HK-2 (cell line): ENCODE data around the gene KDM7A.

Experiments used
- DNase-seq: peaks from one replicate; pipeline ENCODE4 v3.0.0-alpha.2; 2018; ENCODE audit not compliant: unreplicated experiment

KDM7A gene

DNA sequence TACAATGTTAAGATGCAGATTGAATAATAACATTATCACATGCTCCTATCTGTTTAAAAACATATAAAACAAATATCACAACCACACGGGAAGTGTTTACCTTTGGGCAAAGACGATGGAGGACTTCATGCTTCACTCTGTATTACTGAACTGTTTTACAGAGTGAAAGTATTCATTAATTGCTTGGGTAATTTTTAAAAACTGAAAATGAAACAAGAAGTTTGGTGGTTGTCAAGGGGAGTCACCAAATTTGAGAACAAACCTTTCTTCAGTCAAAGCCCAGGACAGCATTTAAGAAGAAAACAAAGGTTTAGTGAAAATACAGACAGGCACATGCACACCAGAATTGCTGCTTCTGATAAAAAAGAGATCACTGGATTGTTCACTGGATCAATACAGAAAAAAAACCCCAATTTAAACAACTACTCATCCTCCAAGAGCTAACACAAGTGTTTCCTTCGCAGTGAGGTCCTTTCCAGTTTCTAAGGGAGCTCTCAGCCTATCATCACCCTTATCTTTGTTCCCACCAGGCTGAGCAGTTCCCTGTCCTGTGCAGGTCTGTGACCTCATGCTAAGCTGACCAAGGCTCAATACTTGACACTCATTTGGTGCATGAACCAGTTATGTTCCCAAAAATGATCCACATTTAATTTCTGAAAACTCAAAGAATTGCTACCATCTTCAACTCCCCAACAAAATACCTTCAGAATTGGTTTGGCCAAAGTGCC is 122.8 kb downstream of the KDM7A start:
- no peak for DNase-seq

DNA sequence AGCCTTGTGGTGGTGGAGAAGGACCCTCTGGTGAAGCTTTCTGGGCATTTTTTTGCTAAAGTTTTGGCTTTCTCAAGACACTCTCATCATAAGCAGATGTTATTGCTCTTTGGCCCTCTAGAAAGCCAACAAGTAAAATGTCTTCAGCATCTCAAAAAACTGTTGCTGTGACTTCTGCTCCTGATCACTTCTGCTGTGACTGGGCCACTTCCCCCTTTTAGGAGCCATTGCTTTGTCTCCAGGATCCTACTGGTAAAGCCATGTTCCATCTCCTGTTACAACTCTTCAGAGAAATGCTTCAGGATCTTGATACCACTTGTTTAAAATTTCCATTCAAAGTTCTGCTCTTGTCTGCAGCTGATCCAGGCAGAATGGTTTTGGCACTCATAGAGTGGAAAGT is 125.0 kb downstream of the KDM7A start:
- no peak for DNase-seq

- DNase-seq = no peak
Measured at GRCh38 chr7:140050100-140050499, 126.7 kb downstream of the KDM7A start.

DNA sequence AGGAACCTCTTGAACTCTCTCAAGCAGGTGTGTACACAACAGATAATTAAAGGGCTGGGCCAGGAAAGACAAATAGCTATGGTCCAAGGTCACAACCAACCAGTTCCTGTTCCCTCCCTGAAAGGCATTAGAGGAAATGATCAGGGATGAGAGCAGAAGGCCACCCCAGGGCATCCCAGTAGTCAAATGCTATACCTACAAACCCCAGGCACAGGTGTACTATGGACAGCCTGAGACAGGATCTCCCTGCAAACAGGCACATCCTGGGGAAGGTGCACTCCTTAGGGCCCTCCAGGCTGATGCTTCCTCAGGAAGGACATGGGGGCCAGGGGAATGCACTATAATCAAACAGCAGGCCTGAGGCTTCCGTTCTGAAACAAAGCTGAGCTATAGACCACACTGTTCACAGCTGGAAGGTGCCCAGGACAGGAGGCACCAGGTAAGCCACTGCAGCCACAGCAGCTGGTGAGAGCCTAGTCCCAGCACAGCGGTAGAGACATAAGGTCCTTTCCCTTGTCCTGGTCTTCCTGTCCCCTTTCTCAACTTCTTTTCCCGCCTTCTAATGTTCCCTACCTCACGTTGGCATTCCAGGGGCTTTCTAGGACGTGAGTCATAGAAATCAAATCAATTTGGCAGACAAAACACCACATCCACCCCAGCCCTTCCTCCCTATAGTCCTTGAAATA is 127.3 kb downstream of the KDM7A start:
- no peak for DNase-seq

DNA sequence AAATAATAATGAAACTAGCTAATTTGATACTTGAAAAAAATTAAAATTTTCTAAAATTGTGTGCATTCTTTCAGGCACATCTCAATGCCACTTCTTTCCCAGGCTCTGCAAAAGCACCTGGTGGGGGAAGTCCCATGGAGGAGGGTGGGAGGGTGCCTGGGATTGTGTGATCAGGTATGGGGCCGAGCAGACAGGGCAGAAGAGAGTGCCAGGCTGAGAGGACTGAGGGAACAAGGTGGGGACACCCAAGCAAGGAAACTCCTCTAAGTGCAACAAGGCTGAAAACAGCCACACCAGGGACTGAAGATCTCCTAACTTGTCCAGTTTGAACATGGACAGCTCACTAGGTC is 127.8 kb downstream of the KDM7A start:
- DNase-seq = no peak

DNA sequence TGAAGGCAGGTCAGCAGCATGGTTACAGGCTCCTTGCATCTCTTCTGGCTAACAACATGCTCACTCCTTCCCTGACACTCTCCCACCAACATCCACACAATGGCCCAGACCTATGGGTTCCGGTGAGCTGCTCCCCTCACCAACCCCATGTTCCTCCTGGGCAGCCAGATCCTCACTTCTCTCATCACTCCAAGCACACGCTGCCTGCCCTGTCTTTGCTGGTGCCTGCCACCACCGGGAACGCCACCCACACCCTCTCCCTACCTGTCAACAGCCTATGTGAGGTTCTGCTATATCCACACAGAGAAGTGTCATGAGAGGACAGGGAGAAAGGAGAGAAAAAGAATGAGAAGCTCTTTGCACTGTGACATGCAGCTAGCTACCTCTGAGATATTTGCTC is 128.6 kb downstream of the KDM7A start:
- no peak for DNase-seq

GRCh38 chr7:140047197-140047596 is 129.6 kb downstream of the KDM7A start:
- no peak for DNase-seq

- DNase-seq = no peak
Measured at GRCh38 chr7:140045697-140046096, 131.1 kb downstream of the KDM7A start.

GRCh38 chr7:140044251-140044650 is 132.5 kb downstream of the KDM7A start:
- no peak for DNase-seq

GRCh38 chr7:140042386-140042670 is 134.5 kb downstream of the KDM7A start:
- no peak for DNase-seq

DNA sequence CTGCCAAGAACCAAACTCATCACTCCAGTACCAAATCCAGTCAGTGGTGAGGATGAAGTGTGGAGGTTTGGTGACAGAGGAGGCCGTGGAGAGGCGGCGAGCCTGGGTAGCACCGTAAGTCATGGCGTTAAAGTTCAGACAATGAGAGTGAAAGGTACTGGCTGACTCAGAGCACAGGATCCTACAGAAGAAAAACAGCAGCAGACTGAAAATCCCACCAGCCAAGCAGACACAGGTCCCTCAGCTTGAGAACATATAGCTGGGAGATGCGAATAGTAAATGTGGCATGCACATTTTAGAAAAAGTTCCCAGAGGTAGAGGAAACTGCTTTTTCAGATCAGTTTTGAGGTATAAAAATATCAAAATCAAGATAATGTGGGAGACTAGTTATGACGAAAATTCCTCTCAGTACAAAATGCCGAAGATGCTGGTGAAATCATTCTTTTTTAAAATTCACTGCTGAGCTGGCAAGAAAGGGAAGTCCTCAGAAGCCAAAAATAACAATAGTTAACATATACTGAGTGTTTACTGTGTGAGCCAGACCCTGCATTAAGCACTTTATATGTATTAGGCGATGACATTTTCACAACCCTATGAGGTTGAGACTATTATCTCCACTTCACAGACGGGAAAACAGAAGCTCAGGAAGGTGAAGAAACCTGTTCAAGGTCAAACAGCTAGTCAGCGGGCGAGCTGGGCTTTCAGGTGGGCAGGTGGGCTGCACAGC is 135.0 kb downstream of the KDM7A start:
- no peak for DNase-seq

GRCh38 chr7:140039896-140040295 is 136.9 kb downstream of the KDM7A start:
- no peak for DNase-seq

GRCh38 chr7:140039066-140039465 is 137.7 kb downstream of the KDM7A start:
- DNase-seq = no peak

- peak; percentile 45 for DNase-seq
Measured at GRCh38 chr7:140036224-140036962, 140.4 kb downstream of the KDM7A start.

DNA sequence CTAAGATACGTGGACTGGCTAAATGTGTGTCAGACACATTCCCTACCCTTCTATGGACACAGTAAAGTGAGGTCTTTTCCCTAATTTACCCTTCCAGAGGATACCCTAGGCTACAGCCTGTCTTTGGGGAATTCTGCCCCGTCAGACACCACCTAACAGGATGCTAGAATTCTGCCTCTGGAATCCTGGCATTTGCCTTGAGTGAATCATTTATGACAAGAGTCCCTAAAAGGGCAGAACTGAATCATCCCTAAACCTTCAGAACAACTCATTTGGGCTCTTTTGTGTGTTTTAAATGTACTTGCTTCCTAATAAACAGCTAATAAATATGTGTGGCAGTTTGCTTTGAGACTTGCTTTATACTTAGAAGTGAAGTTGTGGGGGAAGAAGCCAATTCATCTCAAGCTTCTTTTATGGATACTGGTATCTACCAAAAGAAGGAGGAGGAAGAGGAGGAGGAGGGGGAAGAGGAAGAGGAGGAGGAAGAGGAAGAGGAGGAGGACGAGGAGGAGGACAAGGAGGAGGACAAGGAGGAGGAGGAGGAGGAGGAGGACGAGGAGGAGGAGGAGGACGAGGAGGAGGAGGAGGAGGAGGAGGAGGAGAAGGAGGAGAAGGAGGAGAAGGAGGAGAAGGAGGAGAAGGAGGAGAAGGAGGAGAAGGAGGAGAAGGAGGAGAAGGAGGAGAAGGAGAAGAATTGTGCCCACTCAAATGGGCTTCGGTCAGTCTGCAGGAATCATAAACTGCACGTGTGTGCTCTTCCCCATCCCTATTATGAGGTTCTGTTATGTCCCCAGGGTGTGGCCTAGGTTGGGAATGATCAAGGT is 141.2 kb downstream of the KDM7A start:
- no peak for DNase-seq
